H9 (cell line): ENCODE measurements around the gene ANO10. TPM values are rescaled to one million over a fixed set of nuclear protein-coding genes. Genes with fewer than 3 reads are reported as not detected.

Experiments
- DNase-seq: peaks from one replicate; pipeline ENCODE4 v3.0.0-alpha.2; 2017
- H2AFZ ChIP-seq: one replicate; pipeline ENCODE4 v1.6.1; 2013; ENCODE audit warnings: mild to moderate bottlenecking, low read length, control low read depth, moderate library complexity
- H2AK5ac ChIP-seq: 2 replicates; pipeline ENCODE4 v1.6.1; 2013; ENCODE audit warnings: low read length, control low read depth, mixed read lengths; ENCODE audit not compliant: insufficient read length
- H2BK120ac ChIP-seq: one replicate; pipeline ENCODE4 v1.6.1; 2013; ENCODE audit warnings: low read depth, mild to moderate bottlenecking, low read length, control low read depth, inconsistent platforms; ENCODE audit not compliant: poor library complexity, severe bottlenecking
- H2BK12ac ChIP-seq: 2 replicates; pipeline ENCODE4 v1.6.1; 2013; ENCODE audit warnings: low read length, control low read depth, mixed read lengths, low read depth; ENCODE audit not compliant: insufficient read length
- H2BK15ac ChIP-seq: 2 replicates; pipeline ENCODE4 v1.6.1; 2013; ENCODE audit warnings: low read depth, low read length, control low read depth
- H2BK20ac ChIP-seq: one replicate; pipeline ENCODE4 v1.6.1; 2013; ENCODE audit warnings: low read depth, mild to moderate bottlenecking, low read length, control low read depth, inconsistent platforms; ENCODE audit not compliant: poor library complexity, severe bottlenecking
- H2BK5ac ChIP-seq: 2 replicates; pipeline ENCODE4 v1.6.1; 2013; ENCODE audit warnings: low read length, control low read depth, mixed read lengths; ENCODE audit not compliant: insufficient read length
- H3K14ac ChIP-seq: 2 replicates; pipeline ENCODE4 v1.6.1; 2013; ENCODE audit warnings: low read length, control low read depth; ENCODE audit not compliant: insufficient read depth
- H3K18ac ChIP-seq: 2 replicates; pipeline ENCODE4 v1.6.1; 2013; ENCODE audit warnings: low read depth, mild to moderate bottlenecking, mixed read lengths, low read length, control low read depth; ENCODE audit not compliant: insufficient read length
- H3K23ac ChIP-seq: 2 replicates; pipeline ENCODE4 v1.6.1; 2013; ENCODE audit warnings: low read length, control low read depth, mixed read lengths, low read depth; ENCODE audit not compliant: insufficient read length
- H3K23me2 ChIP-seq: 2 replicates; pipeline ENCODE4 v1.6.1; 2013; ENCODE audit warnings: low read depth, mild to moderate bottlenecking, mixed read lengths, low read length, control low read depth; ENCODE audit not compliant: insufficient read length, poor library complexity, severe bottlenecking
- H3K27ac ChIP-seq: 2 replicates; pipeline ENCODE4 v1.5.1; 2013; ENCODE audit warnings: low read length, control low read depth, mixed read lengths, low read depth; ENCODE audit not compliant: insufficient read length
- H3K27me3 ChIP-seq: 2 replicates; pipeline ENCODE4 v1.6.1; 2013; ENCODE audit warnings: low read length, control low read depth, inconsistent platforms; ENCODE audit not compliant: insufficient read depth
- H3K4ac ChIP-seq: 2 replicates; pipeline ENCODE4 v1.6.1; 2013; ENCODE audit warnings: low read depth, mild to moderate bottlenecking, control low read depth, inconsistent platforms, low read length, moderate library complexity
- H3K4me1 ChIP-seq: 2 replicates; pipeline ENCODE4 v1.6.1; 2013; ENCODE audit warnings: low read length, control low read depth, inconsistent platforms; ENCODE audit not compliant: insufficient read depth
- H3K4me2 ChIP-seq: 2 replicates; pipeline ENCODE4 v1.6.1; 2013; ENCODE audit warnings: low read length, control low read depth, mixed read lengths; ENCODE audit not compliant: insufficient read length, insufficient read depth
- H3K56ac ChIP-seq: 2 replicates; pipeline ENCODE4 v1.6.1; 2013; ENCODE audit warnings: low read depth, mild to moderate bottlenecking, mixed read lengths, low read length, control low read depth; ENCODE audit not compliant: insufficient read length
- H3K79me1 ChIP-seq: 2 replicates; pipeline ENCODE4 v1.6.1; 2013; ENCODE audit warnings: low read depth, mild to moderate bottlenecking, moderate library complexity, low read length, control low read depth, inconsistent platforms; ENCODE audit not compliant: insufficient read depth, poor library complexity, severe bottlenecking
- H3K79me2 ChIP-seq: 2 replicates; pipeline ENCODE4 v1.6.1; 2013; ENCODE audit warnings: low read length, control low read depth, inconsistent platforms; ENCODE audit not compliant: insufficient read depth
- H3K9ac ChIP-seq: 2 replicates; pipeline ENCODE4 v1.6.1; 2013; ENCODE audit warnings: low read length, control low read depth, mixed read lengths; ENCODE audit not compliant: insufficient read length; ENCODE audit errors: extremely low read depth
- H3K9me3 ChIP-seq: one replicate; pipeline ENCODE4 v1.6.1; 2013; ENCODE audit warnings: low read depth, low read length, inconsistent platforms; ENCODE audit not compliant: control insufficient read depth
- H3T11ph ChIP-seq: one replicate; pipeline ENCODE4 v1.6.1; 2013; ENCODE audit warnings: mild to moderate bottlenecking, low read length, control low read depth, inconsistent platforms
- H4K20me1 ChIP-seq: one replicate; pipeline ENCODE4 v1.6.1; 2013; ENCODE audit not compliant: control insufficient read depth, insufficient read length, insufficient read depth
- H4K5ac ChIP-seq: 2 replicates; pipeline ENCODE4 v1.6.1; 2013; ENCODE audit warnings: low read depth, mild to moderate bottlenecking, mixed read lengths, low read length, control low read depth; ENCODE audit not compliant: insufficient read length
- H4K8ac ChIP-seq: replicated peaks from 2 replicates; pipeline ENCODE4 v1.6.1; 2013; ENCODE audit warnings: low read length, control low read depth, mixed read lengths, low read depth; ENCODE audit not compliant: insufficient read length
- H4K91ac ChIP-seq: 2 replicates; pipeline ENCODE4 v1.6.1; 2013; ENCODE audit warnings: low read depth, mild to moderate bottlenecking, moderate library complexity, mixed read lengths, low read length, control low read depth; ENCODE audit not compliant: insufficient read length
- H3K27ac Mint-ChIP-seq, 3 experiments: 2 replicates in 2 of 3; 3 replicates in 1 of 3; pipeline ENCODE4 v1.8.0; 2020 to 2021; ENCODE audit warnings: mixed read lengths in 3 of 3, mild to moderate bottlenecking in 1 of 3, moderate library complexity in 1 of 3
- H3K27me3 Mint-ChIP-seq: 2 replicates; pipeline ENCODE4 v1.8.0; 2021; ENCODE audit warnings: low read depth, mild to moderate bottlenecking, moderate library complexity, mixed read lengths
- H3K36me3 Mint-ChIP-seq, 3 experiments: 2 replicates in 2 of 3; 3 replicates in 1 of 3; pipeline ENCODE4 v1.8.0; 2020 to 2021; ENCODE audit warnings: low read depth in 3 of 3, mixed read lengths in 3 of 3; ENCODE audit not compliant: insufficient read depth in 1 of 3
- H3K4me1 Mint-ChIP-seq, 2 experiments: 2 replicates each; pipeline ENCODE4 v1.8.0; 2020; ENCODE audit warnings: mixed read lengths in 2 of 2
- H3K4me3 Mint-ChIP-seq, 2 experiments: 2 replicates in 1 of 2; 3 replicates in 1 of 2; pipeline ENCODE4 v1.8.0; 2020 to 2021; ENCODE audit warnings: mild to moderate bottlenecking in 2 of 2, mixed read lengths in 2 of 2, moderate library complexity in 1 of 2
- H3K9me3 Mint-ChIP-seq, 2 experiments: 2 replicates in 1 of 2; 3 replicates in 1 of 2; pipeline ENCODE4 v1.8.0; 2020; ENCODE audit warnings: mild to moderate bottlenecking in 2 of 2, mixed read lengths in 2 of 2, moderate library complexity in 1 of 2
- WGBS: extraction: QIAGEN DNeasy Blood & Tissue Kit; methylation state at CpG from one replicate; pipeline ENCODE4 v1.1.7; 2013; ENCODE audit warnings: missing lambda C conversion rate, low lambda C conversion rate, mixed read lengths; ENCODE audit not compliant: insufficient read length; ENCODE audit errors: extremely low coverage; 5-methylcytosine and 5-hydroxymethylcytosine counted together
- total RNA-seq: library from RNA; stranded (reverse); gene quantifications from 2 replicates; pipeline ENCODE4 v1.2.1, GENCODE V29; 2021
- TF ChIP-seq, protein P1 (sequence below): fragments of 200-600 bp; sonication (generic); conservative IDR thresholded peaks from 3 replicates; pipeline ENCODE4 v1.8.0; 2021; ENCODE audit warnings: antibody characterized with exemption, mild to moderate bottlenecking

The ANO10 gene
- total RNA-seq, 1 experiment from 2014 or later, result 38.7 TPM

DNA sequence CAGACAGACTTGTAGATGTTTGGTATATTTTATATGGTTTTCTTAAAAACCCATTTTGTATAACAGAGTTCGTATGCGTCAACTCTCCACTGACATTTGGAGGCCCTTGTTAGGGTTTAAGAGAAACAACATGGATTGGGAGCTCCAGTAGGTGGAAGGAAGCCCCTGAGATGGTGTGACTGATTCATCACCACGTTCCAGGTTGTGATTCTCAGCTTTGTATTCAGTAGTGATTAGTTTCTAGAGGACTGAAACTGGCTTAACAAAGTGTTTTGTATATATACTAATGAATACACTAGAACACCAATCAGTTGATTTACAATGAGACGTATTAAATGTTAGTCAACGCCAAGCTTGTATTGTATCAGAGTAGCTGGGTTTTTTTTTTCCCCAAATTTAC lies 301.5 kb downstream of the ANO10 start:
- no peaks in the 10 kb centered on the region for H3K23me2 ChIP-seq
- no peak for DNase-seq
- peaks cover 2% of the 10 kb centered on the region for H3K79me1 ChIP-seq
- peaks cover 0 to 5% (median 4%) of the 10 kb centered on the region in 3 experiments; a peak in 4 of 7 replicates for H3K36me3 Mint-ChIP-seq
- H3K4ac ChIP-seq, result no peak overlapping the region
- H3K79me2 ChIP-seq, result no peaks in the 10 kb centered on the region
- H4K5ac ChIP-seq, result no peak overlapping the region
- H3K23ac ChIP-seq, result no peak overlapping the region
- peaks cover 28 to 31% of the 10 kb centered on the region in 2 experiments for H3K4me1 Mint-ChIP-seq
- H3K4me1 ChIP-seq, result no peaks in the 10 kb centered on the region; the same call in 1 of the 2 replicates
- no peaks in the 10 kb centered on the region for H3K9me3 ChIP-seq
- no peak overlapping the region for H2BK12ac ChIP-seq
- H3K9ac ChIP-seq, result no peak overlapping the region
- no peak overlapping the region for H2BK15ac ChIP-seq
- no peaks in the 10 kb centered on the region for H3K27me3 Mint-ChIP-seq
- no peak overlapping the region for H2AFZ ChIP-seq
- no peak overlapping the region for H4K8ac ChIP-seq
- H3K27me3 ChIP-seq, result no peaks in the 10 kb centered on the region
- H3K4me3 Mint-ChIP-seq, result no peak overlapping the region
- no peak overlapping the region for H3K27ac Mint-ChIP-seq
- H4K91ac ChIP-seq, result no peak overlapping the region
- no peak overlapping the region for H3K27ac ChIP-seq
- no peak overlapping the region for H3K4me2 ChIP-seq
- no peak overlapping the region for H2BK120ac ChIP-seq
- TF ChIP-seq, protein P1, sequence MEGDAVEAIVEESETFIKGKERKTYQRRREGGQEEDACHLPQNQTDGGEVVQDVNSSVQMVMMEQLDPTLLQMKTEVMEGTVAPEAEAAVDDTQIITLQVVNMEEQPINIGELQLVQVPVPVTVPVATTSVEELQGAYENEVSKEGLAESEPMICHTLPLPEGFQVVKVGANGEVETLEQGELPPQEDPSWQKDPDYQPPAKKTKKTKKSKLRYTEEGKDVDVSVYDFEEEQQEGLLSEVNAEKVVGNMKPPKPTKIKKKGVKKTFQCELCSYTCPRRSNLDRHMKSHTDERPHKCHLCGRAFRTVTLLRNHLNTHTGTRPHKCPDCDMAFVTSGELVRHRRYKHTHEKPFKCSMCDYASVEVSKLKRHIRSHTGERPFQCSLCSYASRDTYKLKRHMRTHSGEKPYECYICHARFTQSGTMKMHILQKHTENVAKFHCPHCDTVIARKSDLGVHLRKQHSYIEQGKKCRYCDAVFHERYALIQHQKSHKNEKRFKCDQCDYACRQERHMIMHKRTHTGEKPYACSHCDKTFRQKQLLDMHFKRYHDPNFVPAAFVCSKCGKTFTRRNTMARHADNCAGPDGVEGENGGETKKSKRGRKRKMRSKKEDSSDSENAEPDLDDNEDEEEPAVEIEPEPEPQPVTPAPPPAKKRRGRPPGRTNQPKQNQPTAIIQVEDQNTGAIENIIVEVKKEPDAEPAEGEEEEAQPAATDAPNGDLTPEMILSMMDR, result no peak
- H4K20me1 ChIP-seq, result no peaks in the 10 kb centered on the region
- H3K18ac ChIP-seq, result no peak overlapping the region
- WGBS, result no CpG with 5 or more reads among the region's 5 CpGs
- H2BK20ac ChIP-seq, result no peak overlapping the region
- H2BK5ac ChIP-seq, result no peak overlapping the region
- no peak overlapping the region for H2AK5ac ChIP-seq
- no peak overlapping the region for H3T11ph ChIP-seq
- H3K14ac ChIP-seq, result no peak overlapping the region
- H3K56ac ChIP-seq, result no peak overlapping the region
- no peaks in the 10 kb centered on the region; a peak in 1 of 5 replicates for H3K9me3 Mint-ChIP-seq
